NCI-H524 treated with DMSO at 0.1 percent for 48 hours (cell line): ENCODE data around the gene SLIT1.
A peak's percentile ranks its signal among the peaks of the same experiment; 100 is the strongest.

Experiments
- DNase-seq: peaks from one replicate; lab custom pipeline; 2025; lab: John Stamatoyannopoulos, UW

SLIT1 gene

DNA sequence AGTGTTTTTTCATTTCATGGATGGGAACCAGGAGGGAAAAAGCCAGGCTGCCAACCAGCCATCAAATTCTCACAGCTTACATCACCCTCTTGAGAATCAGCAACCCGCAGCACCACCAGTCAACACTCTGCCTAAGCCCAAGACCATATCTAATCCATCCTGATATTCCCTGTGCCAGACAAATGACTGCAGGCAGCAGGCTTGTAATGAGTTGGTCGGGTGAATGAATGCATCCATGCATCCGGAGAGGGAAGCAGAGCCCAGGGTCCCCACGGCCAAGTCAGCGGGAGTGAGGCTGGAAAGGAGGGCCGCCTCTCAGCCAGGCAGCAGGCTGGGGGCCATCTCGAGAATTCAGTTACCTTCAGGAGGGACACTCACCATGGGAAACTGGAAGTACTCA, 46.9 kb downstream of the SLIT1 start:
- DNase-seq, result no peak

DNA sequence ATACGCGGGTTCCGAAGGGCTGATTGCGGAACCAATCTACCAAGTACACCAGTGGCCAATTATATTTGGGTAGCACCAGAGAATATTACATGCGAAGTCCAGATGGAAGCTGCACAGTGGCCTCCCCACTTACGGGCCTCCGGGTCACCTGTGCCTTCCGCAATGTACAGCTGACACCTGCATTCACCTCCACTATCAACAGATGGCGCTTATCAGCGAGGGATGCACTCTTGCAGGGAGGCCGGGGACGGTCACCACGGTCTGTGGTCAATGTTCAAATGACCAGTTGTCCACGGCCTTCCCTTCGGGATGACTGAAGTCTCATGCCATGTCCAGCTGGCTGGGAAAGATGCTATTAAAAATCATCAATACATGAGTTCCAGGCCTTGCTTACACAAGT, 47.6 kb downstream of the SLIT1 start:
- no peak for DNase-seq

DNA sequence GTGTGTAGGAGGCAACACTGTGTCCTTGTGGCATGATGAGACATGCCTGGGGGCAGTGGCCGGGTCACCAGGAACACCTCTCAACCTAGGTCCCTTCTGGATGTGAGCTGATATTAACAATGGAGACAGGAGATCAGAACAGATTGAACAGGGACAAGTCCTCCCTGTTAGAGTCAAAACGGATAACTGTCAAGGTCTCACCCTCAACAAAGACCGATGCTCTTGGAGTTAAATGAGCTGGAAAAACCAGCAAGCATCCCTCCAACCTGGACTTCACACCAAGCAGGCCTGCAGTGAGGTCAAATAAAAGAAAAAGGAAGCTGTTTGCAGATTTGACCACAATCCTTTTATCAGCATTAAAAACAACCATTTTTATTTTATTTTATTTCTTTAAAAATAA, 49.0 kb downstream of the SLIT1 start:
- DNase-seq, result no peak

DNA sequence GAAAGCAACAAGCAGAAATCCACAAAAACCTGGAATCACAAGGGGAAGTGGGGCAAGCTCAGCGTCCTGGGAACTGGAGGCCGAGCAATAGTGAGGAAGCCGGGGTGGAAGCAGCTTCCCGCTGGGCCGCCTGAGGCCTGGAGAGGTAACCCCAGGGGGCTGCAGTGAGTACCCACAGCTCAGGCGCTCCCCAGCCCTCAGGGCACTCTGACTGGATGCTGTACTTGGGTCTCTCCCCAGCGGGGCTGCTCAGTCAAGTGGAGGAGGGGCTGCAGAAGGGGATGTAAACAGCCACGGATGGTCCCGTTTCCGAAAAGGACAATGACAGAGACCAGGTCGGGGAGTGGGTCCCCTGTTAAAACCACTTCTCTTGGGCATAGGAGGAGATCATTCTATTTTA, 50.3 kb downstream of the SLIT1 start:
- DNase-seq, result no peak

DNA sequence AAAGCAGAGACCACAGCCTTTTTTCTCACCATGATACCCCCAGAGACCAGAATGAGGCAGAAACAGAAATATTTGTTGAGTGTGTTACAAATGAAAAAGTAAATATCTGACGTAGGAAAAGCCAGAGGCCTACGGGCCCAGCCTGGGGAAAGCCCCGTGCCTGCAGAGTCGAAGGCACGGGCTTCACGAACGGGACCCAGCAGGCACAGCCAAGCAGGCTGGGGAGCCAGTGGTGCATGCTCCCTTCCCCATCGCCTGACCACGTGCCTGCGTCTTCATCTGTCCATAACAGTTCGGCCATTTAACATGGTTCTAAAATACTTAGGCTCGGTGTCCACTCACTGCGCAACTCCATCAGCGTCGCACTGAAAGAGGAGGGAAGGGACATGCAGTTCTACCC, 50.8 kb downstream of the SLIT1 start:
- DNase-seq, result no peak

DNA sequence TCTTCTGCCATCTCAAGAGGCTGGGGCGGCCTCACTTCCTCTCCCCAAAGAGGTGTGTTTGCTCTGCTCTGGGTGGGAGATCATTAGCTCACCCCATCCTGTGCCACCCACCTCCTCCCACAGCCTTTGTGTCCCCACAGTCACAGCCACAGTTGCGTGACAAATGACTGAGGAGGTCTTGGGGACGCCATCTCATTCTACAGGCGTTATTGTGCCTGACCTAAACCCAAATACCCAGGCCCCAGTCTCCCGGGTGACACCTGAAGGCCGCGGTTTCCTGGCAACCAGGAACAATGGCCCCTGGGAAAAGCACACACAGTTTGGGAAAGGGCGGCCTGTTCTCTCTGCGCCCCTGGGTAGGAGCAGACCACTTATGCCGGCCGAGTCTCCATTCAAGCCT, 51.6 kb downstream of the SLIT1 start:
- DNase-seq, result no peak

DNA sequence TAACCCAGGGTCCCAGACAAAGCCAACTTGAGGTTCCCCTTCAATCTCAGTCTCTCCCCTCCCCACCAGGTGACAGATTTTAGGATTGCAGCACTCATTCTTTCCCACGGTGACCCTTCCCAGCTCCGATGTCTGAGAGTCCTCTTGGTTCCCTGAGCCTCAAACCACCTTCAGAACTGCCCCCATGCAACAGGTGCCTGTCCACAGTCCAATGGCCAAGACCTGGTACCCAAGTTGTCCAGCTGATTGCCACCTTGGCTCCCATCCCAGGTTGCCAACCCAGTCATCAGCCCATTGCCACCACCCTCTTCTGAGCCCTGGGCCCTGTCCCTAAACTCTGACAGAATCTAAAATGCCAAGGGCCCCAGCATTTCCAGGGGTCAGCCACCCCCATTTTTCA, 53.5 kb downstream of the SLIT1 start:
- DNase-seq, result no peak

DNA sequence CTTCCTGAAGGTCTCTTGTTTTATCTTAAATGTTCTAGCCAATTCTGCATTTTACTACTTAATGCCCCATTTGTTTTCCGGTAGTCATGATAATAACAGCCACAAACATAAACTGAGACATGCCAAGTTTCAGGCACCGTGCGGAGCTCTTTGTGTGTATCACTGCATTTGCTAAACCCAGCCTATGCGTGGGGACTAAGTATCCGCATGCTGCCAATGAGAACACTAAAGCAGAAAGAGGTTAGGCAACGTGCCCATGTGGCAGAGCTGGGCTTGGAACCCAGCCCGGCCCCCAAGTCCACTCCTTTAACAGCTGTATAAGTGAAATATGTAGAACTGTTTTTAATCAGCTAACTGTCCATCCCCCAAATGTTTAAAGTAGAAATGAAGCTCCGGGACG, 54.1 kb downstream of the SLIT1 start:
- no peak for DNase-seq

DNA sequence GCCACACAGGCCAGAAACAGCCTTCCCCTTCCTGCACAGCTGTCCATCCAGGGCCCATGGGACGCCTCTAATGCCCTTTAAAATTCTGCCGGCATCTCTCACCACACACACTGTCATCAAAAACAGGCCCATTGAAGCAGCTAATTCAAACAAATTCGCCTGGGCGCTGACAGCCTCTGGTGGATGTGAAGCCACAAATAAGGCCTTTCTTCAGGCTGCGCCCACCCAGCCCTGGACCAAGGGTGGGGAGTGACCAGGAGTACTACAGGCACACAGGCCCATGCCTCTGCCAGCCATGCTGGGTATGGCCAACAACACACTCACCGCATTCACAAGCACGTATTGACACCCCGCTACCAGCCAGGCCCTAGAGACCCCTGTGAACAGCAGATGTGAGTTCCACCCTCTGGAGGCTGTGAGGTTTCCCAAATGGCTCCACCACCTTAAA, 54.6 kb downstream of the SLIT1 start:
- DNase-seq, result no peak

DNA sequence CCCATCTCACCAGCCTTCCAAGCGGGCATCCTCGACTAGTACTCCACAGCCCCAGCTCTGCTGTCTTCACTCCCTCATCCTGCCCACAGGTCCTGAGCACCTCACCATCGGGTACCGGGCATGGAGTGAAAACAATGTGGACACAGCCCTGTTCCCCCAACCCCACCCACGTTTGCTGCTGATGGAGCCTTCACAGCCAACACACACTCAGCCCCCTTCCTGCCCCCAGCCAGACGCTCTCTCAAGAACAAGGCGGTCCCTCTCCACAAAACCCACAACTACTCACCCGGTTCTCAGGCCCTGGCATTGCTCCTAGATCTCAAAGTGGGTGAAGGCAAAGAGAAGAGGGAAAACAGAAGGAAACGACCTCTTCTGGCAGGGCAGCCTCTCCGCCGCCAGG, 56.1 kb downstream of the SLIT1 start:
- DNase-seq, result no peak

DNA sequence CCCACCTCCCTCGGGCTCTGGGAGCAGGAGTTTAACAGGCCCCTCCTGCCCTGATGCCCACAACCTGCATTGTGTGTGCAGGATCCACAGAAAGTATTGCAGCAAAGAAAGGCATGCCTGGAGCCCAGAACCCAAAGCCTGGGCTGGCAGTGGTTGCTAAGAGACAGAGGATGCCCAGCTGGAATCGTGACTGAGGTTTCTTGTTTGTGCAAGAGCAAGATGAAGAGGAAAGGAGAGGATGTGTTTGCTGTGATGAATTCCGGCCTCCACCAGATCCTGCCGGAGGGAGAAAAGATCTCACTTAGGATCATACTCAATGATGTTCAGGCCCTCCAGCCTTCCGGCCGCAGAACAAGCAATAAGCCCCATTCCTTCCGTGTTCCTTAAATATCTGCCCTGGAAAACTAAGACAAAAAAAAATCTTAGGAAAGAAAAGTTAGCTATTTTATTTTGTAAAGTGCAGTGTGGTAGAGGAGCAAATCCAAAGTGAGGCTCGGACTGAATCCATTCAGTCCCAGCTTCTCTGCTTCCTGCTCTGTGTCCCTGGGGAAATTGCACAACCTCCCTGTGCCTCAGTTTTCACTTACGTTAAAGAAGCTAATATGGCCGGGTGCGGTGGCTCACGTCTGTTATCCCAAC, 57.1 kb downstream of the SLIT1 start:
- DNase-seq, result peak; percentile 15

DNA sequence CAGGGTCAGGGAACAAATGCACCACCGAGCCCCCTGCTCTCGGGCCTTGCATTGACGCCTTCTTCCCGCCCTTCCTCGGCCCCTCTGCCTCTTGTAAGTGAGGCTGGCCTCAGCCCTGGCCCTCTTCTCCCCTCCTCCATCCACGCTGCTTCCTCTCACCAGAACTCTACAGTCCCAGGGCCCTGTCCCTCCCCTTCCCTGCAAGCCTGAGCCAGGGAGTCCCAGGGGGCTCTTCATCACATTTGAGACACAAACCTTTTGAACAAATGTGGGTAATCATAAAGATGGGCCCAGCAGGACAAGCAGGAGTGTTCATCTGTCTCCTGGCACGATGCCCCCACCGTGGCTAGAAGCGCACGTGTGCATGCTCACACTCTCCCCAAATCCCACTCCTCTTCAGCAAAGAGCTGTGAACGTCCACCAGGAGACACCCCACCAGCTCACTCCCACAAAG, 57.7 kb downstream of the SLIT1 start:
- DNase-seq, result peak; percentile 21

DNA sequence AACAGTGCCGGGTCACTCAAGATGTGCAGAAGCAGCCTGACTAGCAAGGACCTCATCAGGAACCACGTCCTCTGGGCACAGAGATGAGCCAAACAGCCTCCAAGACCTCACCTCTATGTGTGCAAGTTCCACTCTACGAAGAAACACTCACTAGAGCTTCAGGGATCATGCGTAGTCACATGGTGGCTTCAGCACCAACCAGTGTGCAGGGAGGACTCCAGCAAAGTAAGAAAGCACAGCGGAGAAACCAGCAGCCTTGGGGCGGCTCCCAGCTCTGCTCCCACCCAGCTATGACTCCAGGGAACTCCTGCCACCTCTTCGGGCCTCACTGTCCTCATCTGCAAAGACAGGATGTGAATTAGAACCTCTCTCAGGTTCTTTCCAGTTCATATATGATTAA, 58.2 kb downstream of the SLIT1 start:
- DNase-seq, result no peak

DNA sequence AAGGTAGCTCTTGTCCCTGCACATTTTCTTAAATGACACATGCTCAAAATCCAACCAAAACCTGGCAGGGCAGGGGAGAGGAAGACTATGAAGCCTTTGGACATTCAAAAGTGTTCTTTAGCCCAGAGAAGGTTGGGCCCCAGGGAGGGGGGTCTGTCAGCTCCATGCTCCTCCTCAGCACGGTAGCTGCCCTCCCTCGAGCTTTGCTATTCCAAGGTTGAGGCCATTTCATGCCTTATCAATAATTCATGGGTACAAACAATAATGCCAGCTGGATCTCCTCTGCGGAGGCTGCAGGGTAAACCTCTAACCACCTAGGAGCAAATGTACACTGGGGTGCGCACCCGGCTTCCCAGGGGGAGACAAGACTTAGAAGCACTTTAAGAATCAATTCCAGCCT, 61.5 kb downstream of the SLIT1 start:
- no peak for DNase-seq

DNA sequence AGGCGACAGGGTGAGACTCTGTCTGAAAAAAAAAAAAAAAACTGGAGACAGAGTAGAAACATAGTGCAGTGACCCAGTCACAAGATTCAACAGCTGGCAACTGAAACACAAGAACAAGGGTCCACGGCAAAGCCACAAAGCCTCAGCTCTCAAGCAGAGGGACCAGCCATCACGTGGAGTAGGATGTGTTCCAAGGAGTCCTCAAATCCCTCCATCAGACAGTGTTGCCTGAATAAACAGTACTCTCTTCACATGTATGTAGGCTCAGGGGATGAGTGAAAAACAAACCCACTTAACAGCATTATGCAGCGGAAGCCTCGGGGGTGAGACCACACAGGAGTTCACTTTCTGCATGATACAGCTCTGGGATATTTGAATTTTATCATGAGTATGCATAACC, 62.0 kb downstream of the SLIT1 start:
- DNase-seq, result peak; percentile 57

DNA sequence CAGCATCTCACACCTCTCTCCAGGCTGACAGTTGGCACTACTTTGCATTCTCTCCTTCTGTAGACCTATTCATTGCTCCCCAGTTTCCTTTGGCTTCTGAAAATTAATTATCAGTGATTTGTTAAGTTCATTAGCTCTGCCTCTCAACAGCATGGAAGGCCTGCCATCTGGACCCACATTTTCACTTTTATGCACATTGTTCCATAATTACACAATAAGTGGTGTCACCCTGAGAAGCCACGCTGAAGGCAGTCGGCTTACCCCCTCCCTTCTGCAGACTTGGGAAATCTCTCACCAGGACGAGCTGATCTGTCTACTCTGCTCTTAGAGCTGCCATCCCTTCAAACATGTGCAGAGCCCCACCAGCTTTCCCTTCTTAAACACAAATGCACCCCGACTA, 64.7 kb downstream of the SLIT1 start:
- peak; percentile 65 for DNase-seq

DNA sequence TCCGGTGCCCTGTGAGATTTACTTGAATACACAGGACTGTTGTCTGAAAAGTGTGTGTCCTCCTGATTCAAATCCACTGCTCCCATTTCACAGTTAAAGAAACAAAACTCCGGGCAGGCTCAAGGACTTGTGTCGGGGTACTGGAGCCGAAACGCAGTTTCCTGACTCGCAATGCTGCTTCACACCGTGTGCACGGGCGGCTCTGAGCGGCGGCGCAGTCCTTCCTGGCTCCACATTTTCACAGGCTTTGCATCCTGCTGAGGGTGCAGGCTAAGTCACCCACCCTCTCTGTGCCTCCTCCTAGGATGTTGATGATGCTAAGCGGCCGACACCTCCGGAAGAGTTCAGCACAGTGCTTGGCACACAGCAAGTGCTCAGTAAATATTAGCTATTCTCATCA, 65.4 kb downstream of the SLIT1 start:
- DNase-seq, result no peak

DNA sequence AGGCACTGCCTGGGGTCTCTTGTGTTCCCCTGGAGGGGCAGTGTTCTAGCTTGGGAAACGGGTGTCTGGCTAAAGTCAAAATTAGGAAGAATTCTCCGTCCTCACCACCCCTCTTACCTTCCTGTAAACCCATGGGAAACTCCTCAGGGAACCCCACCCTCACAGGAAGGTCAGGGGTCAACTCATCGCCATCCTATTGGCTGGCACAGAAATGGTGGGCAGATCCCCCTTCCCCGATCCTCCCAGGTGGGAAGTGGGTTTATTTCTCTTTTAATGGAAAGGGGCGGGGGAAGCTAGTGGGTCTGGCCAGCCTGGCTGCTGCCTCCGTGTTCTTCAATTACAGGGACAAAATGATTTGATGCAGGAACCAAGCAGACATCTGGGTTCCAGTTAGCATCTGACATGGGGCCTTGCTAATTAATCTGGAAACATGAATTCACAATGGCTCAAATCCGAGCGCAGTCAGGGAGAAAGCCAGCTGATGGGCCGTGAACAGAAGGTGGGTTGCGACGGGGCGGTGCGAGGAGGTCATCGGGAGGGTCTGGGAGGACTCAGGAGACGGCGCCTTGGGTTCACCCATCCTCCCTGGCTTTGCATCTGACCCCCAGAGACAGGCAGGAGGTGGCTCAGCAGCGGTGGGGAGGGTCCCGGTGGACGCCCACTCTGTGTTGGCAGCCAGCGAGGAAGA, 66.6 kb downstream of the SLIT1 start:
- DNase-seq, result peak; percentile 47

DNA sequence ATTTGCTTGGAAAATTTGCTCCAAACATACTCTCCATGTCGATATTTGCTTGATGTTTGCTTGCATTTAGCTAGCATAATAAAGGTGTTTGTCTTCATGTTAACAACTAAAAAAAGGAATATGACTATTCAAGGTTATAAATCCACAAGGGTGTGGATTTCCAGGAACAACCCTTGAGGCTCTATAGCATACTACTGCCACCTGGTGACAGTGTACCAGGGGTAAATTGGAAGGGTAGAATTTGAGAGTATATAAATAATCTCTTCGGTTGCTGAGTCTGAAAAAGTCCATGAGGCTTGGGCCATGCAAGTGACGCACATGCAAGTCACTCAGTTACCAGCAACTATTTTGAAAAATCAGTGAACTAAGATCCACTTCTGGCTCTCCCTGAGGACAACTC, 68.4 kb downstream of the SLIT1 start:
- DNase-seq, result no peak

DNA sequence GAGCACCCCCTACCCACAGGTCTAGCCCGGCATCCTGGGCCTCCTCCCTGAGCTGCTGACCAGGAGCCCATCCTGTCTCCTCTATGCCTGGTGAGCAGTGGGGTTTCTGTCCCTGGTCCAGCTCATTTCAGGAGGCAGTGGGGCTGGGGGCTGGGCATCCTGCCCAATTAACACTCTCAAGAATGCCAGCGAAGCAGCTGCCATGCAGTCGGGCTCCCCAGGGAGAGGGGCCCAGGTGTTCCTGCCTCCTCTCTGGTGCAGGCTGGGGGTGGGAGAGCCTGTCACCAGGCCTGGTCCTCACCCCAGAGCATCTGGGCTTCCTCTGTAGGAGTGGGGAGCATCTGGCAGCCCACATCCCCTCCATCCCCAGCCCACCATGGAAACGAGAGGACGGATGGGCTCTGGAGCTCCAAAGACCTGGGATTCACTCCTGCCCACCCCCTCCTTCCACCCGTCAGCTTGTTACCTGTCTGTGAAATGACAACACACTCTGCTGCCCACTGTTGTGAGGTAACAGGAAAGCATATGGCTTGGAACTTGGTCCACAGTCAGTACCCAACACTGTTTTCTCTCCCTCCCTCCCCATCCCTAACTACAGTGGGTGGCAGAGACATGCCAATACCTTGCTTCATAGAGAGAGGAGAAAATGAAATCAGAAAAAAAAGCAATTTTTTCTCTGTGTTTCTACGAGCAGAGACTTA, 69.1 kb downstream of the SLIT1 start:
- DNase-seq, result peak; percentile 21

DNA sequence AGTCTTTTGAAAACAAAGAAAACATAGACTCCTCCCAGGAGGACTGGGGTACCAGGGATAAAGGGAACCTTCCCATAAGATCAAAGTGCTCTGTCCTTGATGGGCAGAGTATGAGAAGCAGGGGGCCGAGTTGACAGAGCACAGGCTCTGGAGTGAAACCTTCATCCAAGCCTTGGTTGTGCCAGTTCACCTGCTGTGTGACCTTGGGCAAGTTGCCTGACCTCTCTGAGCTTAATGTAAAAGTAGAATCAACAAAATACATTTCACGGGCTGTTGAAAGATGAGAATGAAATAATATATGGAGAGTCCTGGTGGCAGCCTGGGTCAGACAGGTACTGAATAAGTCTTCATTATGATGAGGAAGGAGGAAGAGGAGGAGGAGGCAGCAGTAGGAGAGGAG, 69.9 kb downstream of the SLIT1 start:
- DNase-seq, result no peak

DNA sequence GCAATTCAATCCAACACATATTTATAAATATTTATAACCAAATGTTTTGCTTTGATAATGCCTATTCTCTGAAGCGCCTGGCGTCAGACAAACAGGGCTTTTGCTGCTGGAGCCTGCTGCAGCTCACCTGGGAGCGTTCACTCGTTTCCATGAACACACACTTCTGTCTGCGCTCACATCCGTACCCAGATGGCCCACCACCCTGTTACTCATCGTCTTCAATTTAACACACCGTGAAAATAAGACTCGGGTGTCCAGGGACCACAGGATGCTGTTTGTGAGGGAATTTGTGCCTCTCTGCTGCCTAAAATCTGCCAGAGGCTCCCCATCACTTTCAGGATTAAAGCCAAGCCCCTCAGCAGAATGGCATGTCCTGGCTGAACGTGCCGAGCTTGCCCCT, 74.1 kb downstream of the SLIT1 start:
- DNase-seq, result no peak

DNA sequence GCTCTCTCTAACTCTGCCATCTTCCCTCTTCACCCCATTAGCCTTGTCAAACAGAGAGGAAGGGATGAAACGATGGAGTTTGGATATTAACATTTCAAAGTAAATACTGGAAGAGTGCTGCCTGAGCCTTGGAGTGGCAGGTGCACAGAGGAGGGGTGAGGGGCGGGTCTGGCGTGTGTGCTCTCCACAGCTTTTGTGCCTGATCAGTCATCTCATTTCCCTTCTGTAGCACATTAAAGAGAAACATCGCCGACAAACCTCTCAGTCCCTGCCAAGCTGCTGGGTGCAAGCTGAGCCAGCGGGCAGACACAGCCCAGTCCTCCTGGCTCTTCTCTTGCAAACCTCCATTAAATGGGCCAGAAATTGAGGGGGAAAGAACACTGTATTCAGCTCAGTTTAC, 76.2 kb downstream of the SLIT1 start:
- no peak for DNase-seq
